GM12873 (cell line): ENCODE data around the gene SLC37A4.

Experiments
- CTCF ChIP-seq: IDR thresholded peaks from 2 replicates; pipeline ENCODE4 v1.5.1; 2012; ENCODE audit warnings: low read depth, mild to moderate bottlenecking, moderate library complexity, low read length, control low read depth; ENCODE audit not compliant: insufficient read depth; ENCODE audit errors: missing control alignments

SLC37A4 gene

GRCh38 chr11:119030329-119031047, at the start of gene SLC37A4:
Gene SLC37A4, minus strand, starts transcription at chr11:119030877.
- TF ChIP-seq CTCF = peak; percentile 92

- TF ChIP-seq CTCF = no peak
These were observed 48.2 kb upstream of the SLC37A4 start for GRCh38 chr11:119078675-119079420.

- no peak for TF ChIP-seq CTCF
These were observed 47.2 kb upstream of the SLC37A4 start for GRCh38 chr11:119077839-119078238.

GRCh38 chr11:119067371-119068222, 36.9 kb upstream of the SLC37A4 start, which contains the start of gene VPS11:
Gene VPS11, plus strand, starts transcription at chr11:119067818. Its CDS starts 6 bp downstream, at chr11:119067824.
- no peak for TF ChIP-seq CTCF

GRCh38 chr11:119065369-119065768, 34.7 kb upstream of the SLC37A4 start:
- TF ChIP-seq CTCF = peak; percentile 78

- no peak for TF ChIP-seq CTCF
These were observed 32.1 kb upstream of the SLC37A4 start for GRCh38 chr11:119062779-119063178.
